ENCODE measurements around the gene CAPN15.
A peak's percentile ranks its signal among the peaks of the same experiment; 100 is the strongest.

The CAPN15 gene

DNA sequence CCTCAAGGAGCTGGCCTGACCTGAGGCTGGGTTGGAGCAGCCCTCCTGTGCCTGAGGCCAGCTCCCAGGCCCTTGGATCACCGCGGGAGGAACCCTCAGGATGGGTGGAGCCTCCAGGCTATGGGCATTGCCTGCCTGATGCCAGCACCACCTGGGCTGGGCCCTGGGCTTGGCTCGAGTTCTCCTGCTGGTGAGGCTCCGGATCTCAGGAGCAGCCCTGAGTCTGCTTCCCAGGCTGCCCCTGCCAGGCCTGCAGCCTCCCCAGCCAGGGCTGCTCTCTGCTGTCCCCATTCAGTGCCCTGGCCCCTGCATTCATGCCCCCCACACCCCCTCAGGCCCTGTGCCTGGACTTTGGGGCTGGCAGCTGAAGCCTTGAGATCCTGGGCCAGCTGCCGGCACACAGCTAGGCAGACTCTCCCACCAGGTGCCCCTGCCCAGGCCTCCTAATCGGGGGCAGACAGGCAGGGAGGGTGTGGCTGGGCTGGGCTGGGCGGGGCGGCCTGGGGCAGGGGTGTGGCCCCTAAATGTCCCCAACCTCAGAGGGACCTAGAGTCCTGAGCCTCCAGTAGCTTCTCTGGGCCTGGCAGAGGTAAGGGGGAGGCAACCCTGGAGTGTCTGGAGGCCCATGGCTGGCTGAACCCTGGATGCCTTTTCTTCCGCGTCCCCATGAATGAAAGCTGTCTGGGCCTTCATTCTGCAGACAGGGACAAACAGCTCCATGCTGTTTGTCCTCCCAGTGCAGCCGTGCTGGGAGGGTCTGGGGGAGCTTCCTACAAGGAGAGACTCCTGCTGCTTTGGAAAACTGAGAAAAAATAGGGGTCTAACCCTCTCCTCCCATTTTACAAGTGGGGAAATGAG, 41.1 kb downstream of the CAPN15 start:
- ATAC-seq: no peak
- no peak for TF ChIP-seq TCF4 (CRISPR knock-in tag; IDR thresholded peaks at IDR 0.05; ENCODE audit: borderline replicate concordance)
- TF ChIP-seq RARB (CRISPR knock-in tag; IDR thresholded peaks at IDR 0.05): no peak
- TF ChIP-seq PPARA (CRISPR knock-in tag; IDR thresholded peaks at IDR 0.05; ENCODE audit: borderline replicate concordance): no peak
- no peak for TF ChIP-seq ZNF8 (CRISPR knock-in tag; IDR thresholded peaks at IDR 0.05)
- no peak for TF ChIP-seq ZNF565 (CRISPR knock-in tag; conservative IDR thresholded peaks at IDR 0.05; ENCODE audit: low read depth)
- TF ChIP-seq ZFP3 (CRISPR knock-in tag; IDR thresholded peaks at IDR 0.05): no peak
- TF ChIP-seq ESRRG (CRISPR knock-in tag; IDR thresholded peaks at IDR 0.05): no peak
- TF ChIP-seq ZC3H10 (CRISPR knock-in tag; IDR thresholded peaks at IDR 0.05): no peak
- TF ChIP-seq CSDC2 (CRISPR knock-in tag; IDR thresholded peaks at IDR 0.05): no peak
- TF ChIP-seq OSR1 (CRISPR knock-in tag; IDR thresholded peaks at IDR 0.05): no peak
- no peak for TF ChIP-seq BACH2 (CRISPR knock-in tag; IDR thresholded peaks at IDR 0.05; ENCODE audit: borderline replicate concordance)
- no peak for TF ChIP-seq ARNTL (CRISPR knock-in tag; IDR thresholded peaks at IDR 0.05; ENCODE audit: borderline replicate concordance, low read depth)
- no peak for TF ChIP-seq ZFP30 (CRISPR knock-in tag; IDR thresholded peaks at IDR 0.05)
- TF ChIP-seq, protein P1, sequence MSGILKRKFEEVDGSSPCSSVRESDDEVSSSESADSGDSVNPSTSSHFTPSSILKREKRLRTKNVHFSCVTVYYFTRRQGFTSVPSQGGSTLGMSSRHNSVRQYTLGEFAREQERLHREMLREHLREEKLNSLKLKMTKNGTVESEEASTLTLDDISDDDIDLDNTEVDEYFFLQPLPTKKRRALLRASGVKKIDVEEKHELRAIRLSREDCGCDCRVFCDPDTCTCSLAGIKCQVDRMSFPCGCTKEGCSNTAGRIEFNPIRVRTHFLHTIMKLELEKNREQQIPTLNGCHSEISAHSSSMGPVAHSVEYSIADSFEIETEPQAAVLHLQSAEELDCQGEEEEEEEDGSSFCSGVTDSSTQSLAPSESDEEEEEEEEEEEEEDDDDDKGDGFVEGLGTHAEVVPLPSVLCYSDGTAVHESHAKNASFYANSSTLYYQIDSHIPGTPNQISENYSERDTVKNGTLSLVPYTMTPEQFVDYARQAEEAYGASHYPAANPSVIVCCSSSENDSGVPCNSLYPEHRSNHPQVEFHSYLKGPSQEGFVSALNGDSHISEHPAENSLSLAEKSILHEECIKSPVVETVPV (CRISPR knock-in tag; IDR thresholded peaks at IDR 0.05): no peak
- TF ChIP-seq TOX (CRISPR knock-in tag; IDR thresholded peaks at IDR 0.05; ENCODE audit: borderline replicate concordance): no peak
- no peak for TF ChIP-seq GLIS3 (CRISPR knock-in tag; IDR thresholded peaks at IDR 0.05)
- TF ChIP-seq, protein P2, sequence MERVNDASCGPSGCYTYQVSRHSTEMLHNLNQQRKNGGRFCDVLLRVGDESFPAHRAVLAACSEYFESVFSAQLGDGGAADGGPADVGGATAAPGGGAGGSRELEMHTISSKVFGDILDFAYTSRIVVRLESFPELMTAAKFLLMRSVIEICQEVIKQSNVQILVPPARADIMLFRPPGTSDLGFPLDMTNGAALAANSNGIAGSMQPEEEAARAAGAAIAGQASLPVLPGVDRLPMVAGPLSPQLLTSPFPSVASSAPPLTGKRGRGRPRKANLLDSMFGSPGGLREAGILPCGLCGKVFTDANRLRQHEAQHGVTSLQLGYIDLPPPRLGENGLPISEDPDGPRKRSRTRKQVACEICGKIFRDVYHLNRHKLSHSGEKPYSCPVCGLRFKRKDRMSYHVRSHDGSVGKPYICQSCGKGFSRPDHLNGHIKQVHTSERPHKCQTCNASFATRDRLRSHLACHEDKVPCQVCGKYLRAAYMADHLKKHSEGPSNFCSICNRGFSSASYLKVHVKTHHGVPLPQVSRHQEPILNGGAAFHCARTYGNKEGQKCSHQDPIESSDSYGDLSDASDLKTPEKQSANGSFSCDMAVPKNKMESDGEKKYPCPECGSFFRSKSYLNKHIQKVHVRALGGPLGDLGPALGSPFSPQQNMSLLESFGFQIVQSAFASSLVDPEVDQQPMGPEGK (CRISPR knock-in tag; IDR thresholded peaks at IDR 0.05; ENCODE audit: borderline replicate concordance): no peak

DNA sequence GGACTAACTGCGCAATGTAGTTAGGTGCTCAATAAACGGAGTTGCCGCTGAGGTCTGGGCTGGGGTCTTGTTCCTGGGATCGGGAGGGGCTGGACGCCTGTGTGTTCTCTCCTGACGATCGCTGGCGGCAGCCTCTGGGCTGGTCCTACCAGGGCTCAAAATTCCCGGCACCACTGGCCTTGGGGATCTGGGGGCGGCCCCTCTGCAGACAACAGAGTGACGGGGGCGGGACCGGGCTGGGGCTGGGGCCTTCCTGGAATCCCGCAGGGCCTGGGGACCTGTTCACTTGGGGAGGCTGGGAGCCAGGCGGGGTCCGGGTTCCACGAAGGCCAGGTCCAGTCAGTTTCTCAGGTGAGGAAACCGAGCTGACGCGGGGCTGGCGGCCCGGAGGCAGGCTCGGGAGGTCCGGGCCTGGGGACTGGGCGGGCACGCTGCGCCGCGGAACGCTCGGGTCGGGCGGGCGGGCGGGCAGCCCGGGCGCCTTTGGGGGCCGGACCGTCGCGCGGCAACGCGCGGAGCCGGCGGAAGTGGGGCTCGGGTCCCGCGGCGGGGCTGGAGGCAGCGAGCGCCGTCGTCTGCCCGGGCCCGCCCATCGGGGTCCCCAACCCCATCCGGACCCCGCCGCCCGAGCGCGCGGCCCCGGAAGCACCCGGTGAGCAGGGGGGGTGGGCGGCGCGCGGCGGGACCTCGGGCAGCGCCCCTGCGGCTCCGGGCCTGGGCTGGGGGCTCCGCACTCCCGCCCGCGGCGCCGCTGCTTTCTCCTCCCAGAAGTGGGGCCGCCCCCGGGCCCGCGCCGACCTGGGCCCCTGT, 42.1 kb downstream of the CAPN15 start, which contains the start of gene PIGQ:
Gene PIGQ (plus strand): TSS at position 524 of the 810 bp plus-strand sequence. CDS start 4,107 bp downstream, outside the sequence.
- no peak for TF ChIP-seq SNAI2 (CRISPR knock-in tag; IDR thresholded peaks at IDR 0.05)
- TF ChIP-seq ZFP30 (CRISPR knock-in tag; IDR thresholded peaks at IDR 0.05): no peak
- TF ChIP-seq TOX (CRISPR knock-in tag; IDR thresholded peaks at IDR 0.05; ENCODE audit: borderline replicate concordance): no peak
- TF ChIP-seq OSR1 (CRISPR knock-in tag; IDR thresholded peaks at IDR 0.05): no peak
- no peak for TF ChIP-seq ZNF70 (CRISPR knock-in tag; IDR thresholded peaks at IDR 0.05)
- TF ChIP-seq, protein P3, sequence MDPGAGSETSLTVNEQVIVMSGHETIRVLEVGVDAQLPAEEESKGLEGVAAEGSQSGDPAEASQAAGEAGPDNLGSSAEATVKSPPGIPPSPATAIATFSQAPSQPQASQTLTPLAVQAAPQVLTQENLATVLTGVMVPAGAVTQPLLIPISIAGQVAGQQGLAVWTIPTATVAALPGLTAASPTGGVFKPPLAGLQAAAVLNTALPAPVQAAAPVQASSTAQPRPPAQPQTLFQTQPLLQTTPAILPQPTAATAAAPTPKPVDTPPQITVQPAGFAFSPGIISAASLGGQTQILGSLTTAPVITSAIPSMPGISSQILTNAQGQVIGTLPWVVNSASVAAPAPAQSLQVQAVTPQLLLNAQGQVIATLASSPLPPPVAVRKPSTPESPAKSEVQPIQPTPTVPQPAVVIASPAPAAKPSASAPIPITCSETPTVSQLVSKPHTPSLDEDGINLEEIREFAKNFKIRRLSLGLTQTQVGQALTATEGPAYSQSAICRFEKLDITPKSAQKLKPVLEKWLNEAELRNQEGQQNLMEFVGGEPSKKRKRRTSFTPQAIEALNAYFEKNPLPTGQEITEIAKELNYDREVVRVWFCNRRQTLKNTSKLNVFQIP (CRISPR knock-in tag; IDR thresholded peaks at IDR 0.05; ENCODE audit: borderline replicate concordance, low read depth): no peak
- TF ChIP-seq, protein P1 (CRISPR knock-in tag; IDR thresholded peaks at IDR 0.05): no peak
- no peak for TF ChIP-seq ISL1 (CRISPR knock-in tag; IDR thresholded peaks at IDR 0.05)
- TF ChIP-seq ZFP3 (CRISPR knock-in tag; IDR thresholded peaks at IDR 0.05): no peak
- no peak for TF ChIP-seq ESRRG (CRISPR knock-in tag; IDR thresholded peaks at IDR 0.05)
- TF ChIP-seq, protein P4, sequence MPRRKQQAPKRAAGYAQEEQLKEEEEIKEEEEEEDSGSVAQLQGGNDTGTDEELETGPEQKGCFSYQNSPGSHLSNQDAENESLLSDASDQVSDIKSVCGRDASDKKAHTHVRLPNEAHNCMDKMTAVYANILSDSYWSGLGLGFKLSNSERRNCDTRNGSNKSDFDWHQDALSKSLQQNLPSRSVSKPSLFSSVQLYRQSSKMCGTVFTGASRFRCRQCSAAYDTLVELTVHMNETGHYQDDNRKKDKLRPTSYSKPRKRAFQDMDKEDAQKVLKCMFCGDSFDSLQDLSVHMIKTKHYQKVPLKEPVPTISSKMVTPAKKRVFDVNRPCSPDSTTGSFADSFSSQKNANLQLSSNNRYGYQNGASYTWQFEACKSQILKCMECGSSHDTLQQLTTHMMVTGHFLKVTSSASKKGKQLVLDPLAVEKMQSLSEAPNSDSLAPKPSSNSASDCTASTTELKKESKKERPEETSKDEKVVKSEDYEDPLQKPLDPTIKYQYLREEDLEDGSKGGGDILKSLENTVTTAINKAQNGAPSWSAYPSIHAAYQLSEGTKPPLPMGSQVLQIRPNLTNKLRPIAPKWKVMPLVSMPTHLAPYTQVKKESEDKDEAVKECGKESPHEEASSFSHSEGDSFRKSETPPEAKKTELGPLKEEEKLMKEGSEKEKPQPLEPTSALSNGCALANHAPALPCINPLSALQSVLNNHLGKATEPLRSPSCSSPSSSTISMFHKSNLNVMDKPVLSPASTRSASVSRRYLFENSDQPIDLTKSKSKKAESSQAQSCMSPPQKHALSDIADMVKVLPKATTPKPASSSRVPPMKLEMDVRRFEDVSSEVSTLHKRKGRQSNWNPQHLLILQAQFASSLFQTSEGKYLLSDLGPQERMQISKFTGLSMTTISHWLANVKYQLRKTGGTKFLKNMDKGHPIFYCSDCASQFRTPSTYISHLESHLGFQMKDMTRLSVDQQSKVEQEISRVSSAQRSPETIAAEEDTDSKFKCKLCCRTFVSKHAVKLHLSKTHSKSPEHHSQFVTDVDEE (CRISPR knock-in tag; IDR thresholded peaks at IDR 0.05): no peak
- no peak for TF ChIP-seq ZC3H10 (CRISPR knock-in tag; IDR thresholded peaks at IDR 0.05)
- no peak for TF ChIP-seq BACH2 (CRISPR knock-in tag; IDR thresholded peaks at IDR 0.05; ENCODE audit: borderline replicate concordance)
- TF ChIP-seq ZNF8 (CRISPR knock-in tag; IDR thresholded peaks at IDR 0.05): no peak
- TF ChIP-seq TCF4 (CRISPR knock-in tag; IDR thresholded peaks at IDR 0.05; ENCODE audit: borderline replicate concordance): no peak
- TF ChIP-seq RARB (CRISPR knock-in tag; IDR thresholded peaks at IDR 0.05): no peak
- no peak for TF ChIP-seq CSDC2 (CRISPR knock-in tag; IDR thresholded peaks at IDR 0.05)
- TF ChIP-seq ARNTL (CRISPR knock-in tag; IDR thresholded peaks at IDR 0.05; ENCODE audit: borderline replicate concordance, low read depth): no peak
- ATAC-seq: peak; percentile 63
